ENCODE results near the gene NSUN6. TPM values are rescaled to one million over a fixed set of nuclear protein-coding genes. Genes with fewer than 3 reads are reported as not detected.

NSUN6 gene
- total RNA-seq, 1 donor from 2014 or later = 7.2 TPM

DNA sequence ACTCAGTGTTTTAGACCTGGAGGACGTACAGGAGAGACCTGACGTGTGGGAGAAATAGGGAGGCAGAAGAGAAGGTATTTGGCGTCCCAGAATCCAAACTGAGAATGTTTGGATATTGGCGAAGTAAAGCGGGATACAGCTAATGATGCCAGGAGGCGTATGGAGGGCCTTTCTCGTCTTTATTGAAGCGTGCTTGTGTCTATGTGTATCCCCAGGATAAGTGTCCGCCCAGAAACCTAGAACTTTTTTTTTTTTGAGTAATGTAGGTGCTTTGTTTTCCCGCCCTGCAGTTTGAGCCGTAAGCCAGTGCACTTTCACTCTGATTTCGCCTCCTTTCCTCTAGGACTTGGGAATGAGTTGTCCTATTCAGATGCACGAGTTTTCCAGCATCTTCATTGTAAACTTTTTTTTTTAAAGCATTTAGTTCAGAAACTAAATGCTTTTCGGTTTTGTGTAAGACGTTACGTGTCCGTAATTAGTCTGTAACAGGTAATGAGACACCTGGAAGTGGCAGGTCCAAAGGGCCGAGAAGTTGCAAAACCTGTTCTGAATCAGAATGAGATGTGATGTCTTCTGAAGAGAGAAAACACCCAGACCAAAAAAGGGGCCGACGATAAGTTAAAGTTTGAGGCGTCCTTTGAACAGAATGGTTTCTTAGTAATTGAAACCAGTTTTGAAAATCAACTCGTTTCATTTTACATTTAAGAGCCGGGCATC is 8.6 kb upstream of the NSUN6 start:
- no peak for TF ChIP-seq CTCF (conservative IDR thresholded peaks at IDR 0.05; ENCODE audit: low read depth, low read length)
- DNase-seq (ENCODE audit: low read depth) = no peak
- peak overlapping the region; percentile 97 for H3K4me3 ChIP-seq (ENCODE audit: low read depth, low read length)

GRCh38 chr10:18659125-18659818 is 7.9 kb upstream of the NSUN6 start, which contains the start of gene ARL5B:
Gene ARL5B (plus strand): TSS chr10:18659431. CDS start chr10:18659638, 207 bp downstream.
- peak; percentile 82 for DNase-seq (ENCODE audit: low read depth)
- TF ChIP-seq CTCF (conservative IDR thresholded peaks at IDR 0.05; ENCODE audit: low read depth, low read length) = peak; percentile 6
- peak within 1 kb of the TSS; percentile 97 for H3K4me3 ChIP-seq (ENCODE audit: low read depth, low read length)

GRCh38 chr10:18658271-18659124 is 7.1 kb upstream of the NSUN6 start:
- DNase-seq (ENCODE audit: low read depth) = no peak
- H3K4me3 ChIP-seq (ENCODE audit: low read depth, low read length) = peak overlapping the region; percentile 97
- no peak for TF ChIP-seq CTCF (conservative IDR thresholded peaks at IDR 0.05; ENCODE audit: low read depth, low read length)

DNA sequence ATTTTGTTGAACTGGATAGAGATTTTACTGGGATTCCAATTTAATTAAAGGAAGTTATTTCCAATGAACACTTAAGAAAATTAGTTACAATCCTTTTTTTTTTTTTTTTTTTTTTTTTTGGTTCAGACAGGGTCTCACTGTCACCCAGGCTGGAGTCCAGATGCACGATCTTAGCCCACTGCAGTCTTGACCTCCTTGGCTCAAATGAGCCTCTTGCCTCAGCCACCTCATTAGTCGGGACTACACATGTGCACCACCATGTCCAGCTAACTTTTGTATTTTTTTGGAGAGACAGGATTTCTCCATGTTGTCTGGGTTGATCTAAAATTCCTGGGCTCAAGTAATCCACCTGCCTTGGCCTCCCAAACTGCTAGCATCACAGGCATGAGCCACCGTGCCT is 5.3 kb upstream of the NSUN6 start:
- DNase-seq (ENCODE audit: low read depth) = no peak
- no peak for TF ChIP-seq CTCF (conservative IDR thresholded peaks at IDR 0.05; ENCODE audit: low read depth, low read length)
- no peak overlapping the region for H3K4me3 ChIP-seq (ENCODE audit: low read depth, low read length)

DNA sequence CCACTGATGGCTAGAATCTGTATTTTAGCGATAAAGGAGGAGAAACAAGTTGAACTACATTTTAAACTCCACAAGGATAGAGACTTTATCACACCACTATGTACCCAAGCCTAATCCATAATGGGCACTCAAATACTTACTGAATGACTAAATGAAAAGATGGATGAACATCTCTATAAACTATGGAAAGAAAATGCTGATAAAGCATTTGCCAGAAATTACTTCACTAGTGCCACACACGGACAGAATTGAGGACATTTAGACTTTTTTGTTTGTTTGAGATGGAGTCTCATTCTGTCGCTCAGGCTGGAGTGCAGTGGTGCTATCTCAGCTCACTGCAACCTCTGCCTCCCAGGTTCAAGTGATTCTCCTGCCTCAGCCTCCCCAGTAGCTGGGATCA is 1.7 kb upstream of the NSUN6 start:
- no peak overlapping the region for H3K4me3 ChIP-seq (ENCODE audit: low read depth, low read length)
- TF ChIP-seq CTCF (conservative IDR thresholded peaks at IDR 0.05; ENCODE audit: low read depth, low read length) = no peak
- DNase-seq (ENCODE audit: low read depth) = no peak

GRCh38 chr10:18650404-18650997 is 886 bp downstream of the NSUN6 start:
- DNase-seq (ENCODE audit: low read depth) = no peak
- no peak for TF ChIP-seq CTCF (conservative IDR thresholded peaks at IDR 0.05; ENCODE audit: low read depth, low read length)
- peak overlapping the region; percentile 94 for H3K4me3 ChIP-seq (ENCODE audit: low read depth, low read length)

All from epithelial cell of proximal tubule (primary cell).